SK-N-SH treated with all-trans-retinoic acid at 6 μM for 48 hours (cell line): ENCODE results near the gene TIAM1.

Source experiments
- ATAC-seq: fragments of 200-7000 bp; cut with Tn5 transposase; 3 replicates; pipeline ENCODE4 v1.9.1; 2020; ENCODE audit warnings: mild to moderate bottlenecking, moderate library complexity
- ARNTL ChIP-seq: fragments of 450-650 bp; formaldehyde crosslinking; IDR thresholded peaks from 2 replicates; pipeline ENCODE4 v1.5.0; 2020; ENCODE audit warnings: low read depth, mild to moderate bottlenecking, moderate library complexity, borderline replicate concordance
- BACH2 ChIP-seq: fragments of 250-450 bp; sonication (Bioruptor Pico); IDR thresholded peaks from 2 replicates; pipeline ENCODE4 v1.9.0; 2021; ENCODE audit warnings: mild to moderate bottlenecking, borderline replicate concordance
- CSDC2 ChIP-seq: fragments of 250-450 bp; sonication (Bioruptor Pico); IDR thresholded peaks from 2 replicates; pipeline ENCODE4 v1.5.0; 2020; ENCODE audit warnings: mild to moderate bottlenecking, moderate library complexity
- CSRNP3 ChIP-seq: fragments of 250-450 bp; sonication (Bioruptor Pico); IDR thresholded peaks from 2 replicates; pipeline ENCODE4 v1.5.1; 2021; ENCODE audit warnings: mild to moderate bottlenecking, moderate library complexity
- GLIS3 ChIP-seq: fragments of 250-450 bp; sonication (Bioruptor Pico); IDR thresholded peaks from 2 replicates; pipeline ENCODE4 v1.5.0; 2020; ENCODE audit warnings: mild to moderate bottlenecking, moderate library complexity
- ISL1 ChIP-seq: fragments of 250-450 bp; sonication (Bioruptor Pico); IDR thresholded peaks from 2 replicates; pipeline ENCODE4 v2.1.2; 2022; ENCODE audit warnings: mild to moderate bottlenecking, moderate library complexity
- OSR1 ChIP-seq: fragments of 250-450 bp; sonication (Bioruptor Pico); IDR thresholded peaks from 2 replicates; pipeline ENCODE4 v1.8.0; 2022; ENCODE audit warnings: moderate library complexity, mild to moderate bottlenecking, inconsistent platforms
- POU6F1 ChIP-seq: fragments of 250-450 bp; sonication (Bioruptor Pico); IDR thresholded peaks from 2 replicates; pipeline ENCODE4 v1.8.0; 2021; ENCODE audit warnings: low read depth, mild to moderate bottlenecking, moderate library complexity, borderline replicate concordance
- PPARA ChIP-seq: fragments of 250-450 bp; sonication (Bioruptor Pico); IDR thresholded peaks from 2 replicates; pipeline ENCODE4 v1.5.0; 2020; ENCODE audit warnings: mild to moderate bottlenecking, borderline replicate concordance
- RARB ChIP-seq: fragments of 250-450 bp; sonication (Bioruptor Pico); IDR thresholded peaks from 2 replicates; pipeline ENCODE4 v1.8.0; 2021; ENCODE audit warnings: mild to moderate bottlenecking, moderate library complexity
- SNAI2 ChIP-seq: fragments of 250-450 bp; sonication (Bioruptor Pico); IDR thresholded peaks from 2 replicates; pipeline ENCODE4 v1.5.0; 2020; ENCODE audit warnings: mild to moderate bottlenecking, moderate library complexity
- TCF4 ChIP-seq: fragments of 250-450 bp; sonication (Bioruptor Pico); IDR thresholded peaks from 2 replicates; pipeline ENCODE4 v1.8.0; 2021; ENCODE audit warnings: mild to moderate bottlenecking, moderate library complexity, borderline replicate concordance
- TOX ChIP-seq: fragments of 250-450 bp; sonication (Bioruptor Pico); IDR thresholded peaks from 2 replicates; pipeline ENCODE4 v1.8.0; 2021; ENCODE audit warnings: mild to moderate bottlenecking, moderate library complexity, borderline replicate concordance
- TSHZ2 ChIP-seq: fragments of 250-450 bp; sonication (Bioruptor Pico); IDR thresholded peaks from 2 replicates; pipeline ENCODE4 v1.5.0; 2020; ENCODE audit warnings: mild to moderate bottlenecking, moderate library complexity
- ZC3H10 ChIP-seq: fragments of 250-450 bp; sonication (Bioruptor Pico); IDR thresholded peaks from 2 replicates; pipeline ENCODE4 v1.5.1; 2021; ENCODE audit warnings: mild to moderate bottlenecking, moderate library complexity
- ZFP3 ChIP-seq: fragments of 250-450 bp; sonication (Bioruptor Pico); IDR thresholded peaks from 2 replicates; pipeline ENCODE4 v1.5.0; 2020; ENCODE audit warnings: mild to moderate bottlenecking, moderate library complexity
- ZNF565 ChIP-seq: fragments of 450-650 bp; formaldehyde crosslinking; conservative IDR thresholded peaks from 2 replicates; pipeline ENCODE4 v1.5.0; 2020; ENCODE audit warnings: low read depth, mild to moderate bottlenecking, moderate library complexity
- ZNF70 ChIP-seq: fragments of 450-650 bp; formaldehyde crosslinking; IDR thresholded peaks from 2 replicates; pipeline ENCODE4 v1.5.0; 2020; ENCODE audit warnings: mild to moderate bottlenecking, moderate library complexity
- ZNF8 ChIP-seq: fragments of 450-650 bp; formaldehyde crosslinking; IDR thresholded peaks from 2 replicates; pipeline ENCODE4 v1.5.0; 2020; ENCODE audit warnings: mild to moderate bottlenecking, moderate library complexity
- TF ChIP-seq, protein P1 (sequence below): fragments of 250-450 bp; sonication (Bioruptor Pico); IDR thresholded peaks from 2 replicates; pipeline ENCODE4 v1.5.1; 2020; ENCODE audit warnings: low read depth, mild to moderate bottlenecking, moderate library complexity
- TF ChIP-seq, protein P2 (sequence below): fragments of 250-450 bp; sonication (Bioruptor Pico); IDR thresholded peaks from 2 replicates; pipeline ENCODE4 v1.8.0; 2020; ENCODE audit warnings: mild to moderate bottlenecking, moderate library complexity, borderline replicate concordance

TIAM1 gene

GRCh38 chr21:31293986-31294385, 50.1 kb downstream of the TIAM1 start:
- TF ChIP-seq RARB (CRISPR knock-in tag) (no peak), CSDC2 (CRISPR knock-in tag) (no peak), GLIS3 (CRISPR knock-in tag) (no peak), ZNF565 (CRISPR knock-in tag) (no peak)
- TF ChIP-seq, protein P1, sequence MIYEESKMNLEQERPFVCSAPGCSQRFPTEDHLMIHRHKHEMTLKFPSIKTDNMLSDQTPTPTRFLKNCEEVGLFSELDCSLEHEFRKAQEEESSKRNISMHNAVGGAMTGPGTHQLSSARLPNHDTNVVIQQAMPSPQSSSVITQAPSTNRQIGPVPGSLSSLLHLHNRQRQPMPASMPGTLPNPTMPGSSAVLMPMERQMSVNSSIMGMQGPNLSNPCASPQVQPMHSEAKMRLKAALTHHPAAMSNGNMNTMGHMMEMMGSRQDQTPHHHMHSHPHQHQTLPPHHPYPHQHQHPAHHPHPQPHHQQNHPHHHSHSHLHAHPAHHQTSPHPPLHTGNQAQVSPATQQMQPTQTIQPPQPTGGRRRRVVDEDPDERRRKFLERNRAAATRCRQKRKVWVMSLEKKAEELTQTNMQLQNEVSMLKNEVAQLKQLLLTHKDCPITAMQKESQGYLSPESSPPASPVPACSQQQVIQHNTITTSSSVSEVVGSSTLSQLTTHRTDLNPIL (CRISPR knock-in tag), result no peak
- peak; percentile 93 for ATAC-seq

- no peak for TF ChIP-seq POU6F1 (CRISPR knock-in tag)
- no peak for TF ChIP-seq PPARA (CRISPR knock-in tag)
- TF ChIP-seq OSR1 (CRISPR knock-in tag), result no peak
- no peak for TF ChIP-seq BACH2 (CRISPR knock-in tag)
- TF ChIP-seq ZC3H10 (CRISPR knock-in tag), result no peak
- TF ChIP-seq ISL1, result no peak
- no peak for TF ChIP-seq TCF4 (CRISPR knock-in tag)
- no peak for TF ChIP-seq CSDC2 (CRISPR knock-in tag)
- TF ChIP-seq TSHZ2 (CRISPR knock-in tag), result no peak
- no peak for TF ChIP-seq CSRNP3
- TF ChIP-seq ZNF8, result no peak
- TF ChIP-seq, protein P1 (CRISPR knock-in tag), result no peak
- no peak for TF ChIP-seq ZNF70 (CRISPR knock-in tag)
- TF ChIP-seq ZFP3 (CRISPR knock-in tag), result no peak
- TF ChIP-seq, protein P2, sequence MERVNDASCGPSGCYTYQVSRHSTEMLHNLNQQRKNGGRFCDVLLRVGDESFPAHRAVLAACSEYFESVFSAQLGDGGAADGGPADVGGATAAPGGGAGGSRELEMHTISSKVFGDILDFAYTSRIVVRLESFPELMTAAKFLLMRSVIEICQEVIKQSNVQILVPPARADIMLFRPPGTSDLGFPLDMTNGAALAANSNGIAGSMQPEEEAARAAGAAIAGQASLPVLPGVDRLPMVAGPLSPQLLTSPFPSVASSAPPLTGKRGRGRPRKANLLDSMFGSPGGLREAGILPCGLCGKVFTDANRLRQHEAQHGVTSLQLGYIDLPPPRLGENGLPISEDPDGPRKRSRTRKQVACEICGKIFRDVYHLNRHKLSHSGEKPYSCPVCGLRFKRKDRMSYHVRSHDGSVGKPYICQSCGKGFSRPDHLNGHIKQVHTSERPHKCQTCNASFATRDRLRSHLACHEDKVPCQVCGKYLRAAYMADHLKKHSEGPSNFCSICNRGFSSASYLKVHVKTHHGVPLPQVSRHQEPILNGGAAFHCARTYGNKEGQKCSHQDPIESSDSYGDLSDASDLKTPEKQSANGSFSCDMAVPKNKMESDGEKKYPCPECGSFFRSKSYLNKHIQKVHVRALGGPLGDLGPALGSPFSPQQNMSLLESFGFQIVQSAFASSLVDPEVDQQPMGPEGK (CRISPR knock-in tag), result no peak
- no peak for ATAC-seq
Observed at GRCh38 chr21:31290765-31291164, 53.3 kb downstream of the TIAM1 start.

GRCh38 chr21:31289702-31290101, 54.4 kb downstream of the TIAM1 start:
- no peak for TF ChIP-seq POU6F1 (CRISPR knock-in tag)
- TF ChIP-seq TSHZ2 (CRISPR knock-in tag), result no peak
- no peak for TF ChIP-seq SNAI2 (CRISPR knock-in tag)
- TF ChIP-seq TOX (CRISPR knock-in tag), result no peak
- no peak for TF ChIP-seq RARB (CRISPR knock-in tag)
- TF ChIP-seq ARNTL (CRISPR knock-in tag), result no peak
- no peak for TF ChIP-seq OSR1 (CRISPR knock-in tag)
- TF ChIP-seq GLIS3 (CRISPR knock-in tag), result no peak
- TF ChIP-seq PPARA (CRISPR knock-in tag), result no peak
- no peak for ATAC-seq
